HepG2 (cell line): Measurements from ENCODE around the gene RNH1. TPM values are rescaled to one million over a fixed set of nuclear protein-coding genes. Genes with fewer than 3 reads are reported as not detected.

Source experiments
- AGO1 ChIP-seq: fragments of 200-400 bp; formaldehyde crosslinking; IDR thresholded peaks from 2 replicates; pipeline ENCODE4 v1.6.1; 2017; ENCODE audit warnings: mild to moderate bottlenecking, low read depth, low read length, moderate library complexity; ENCODE audit not compliant: poor library complexity, severe bottlenecking
- EP300 ChIP-seq, 3 experiments: sonication (generic) in 1 of 3; formaldehyde crosslinking in 1 of 3; IDR thresholded peaks; 2 replicates each; pipeline versions ENCODE4 v1.5.1 to v1.6.1; 2011 to 2020; ENCODE audit warnings: low read depth in 2 of 3, low read length in 2 of 3, borderline replicate concordance in 1 of 3, improper control_type of control experiment in 1 of 3, mild to moderate bottlenecking in 1 of 3, missing genetic modification reagents in 1 of 3, moderate library complexity in 1 of 3
- HHEX ChIP-seq: IDR thresholded peaks from 2 replicates; pipeline ENCODE4 v1.6.1; 2016; ENCODE audit warnings: control low read depth
- JARID2 ChIP-seq: sonication (generic); formaldehyde crosslinking; IDR thresholded peaks from 2 replicates; pipeline ENCODE4 v1.8.1; 2023; ENCODE audit warnings: missing genetic modification reagents, inconsistent platforms; ENCODE audit not compliant: insufficient replicate concordance
- MAZ ChIP-seq, 2 experiments: sonication (generic) in 1 of 2; formaldehyde crosslinking in 1 of 2; IDR thresholded peaks; 2 replicates each; pipeline versions ENCODE4 v1.5.0 to v1.6.1; 2012 to 2020; ENCODE audit warnings: low read depth in 2 of 2, mild to moderate bottlenecking in 2 of 2, borderline replicate concordance in 1 of 2, improper control_type of control experiment in 1 of 2, low read length in 1 of 2, missing genetic modification reagents in 1 of 2, moderate library complexity in 1 of 2
- MXD4 ChIP-seq: IDR thresholded peaks from 2 replicates; pipeline ENCODE4 v1.6.1; 2016; ENCODE audit warnings: mild to moderate bottlenecking, missing biosample characterization, missing genetic modification reagents
- MYC ChIP-seq: sonication (generic); formaldehyde crosslinking; IDR thresholded peaks from 2 replicates; pipeline ENCODE4 v1.9.0; 2021; ENCODE audit warnings: missing genetic modification reagents, borderline replicate concordance
- NBN ChIP-seq: fragments of 450-650 bp; conservative IDR thresholded peaks from 2 replicates; pipeline ENCODE4 v1.6.1; 2017
- PRMT3 ChIP-seq: sonication (generic); formaldehyde crosslinking; IDR thresholded peaks from 2 replicates; pipeline ENCODE4 v1.8.1; 2022; ENCODE audit warnings: low read depth, mild to moderate bottlenecking, moderate library complexity, missing genetic modification reagents, borderline replicate concordance
- REL ChIP-seq: sonication (generic); formaldehyde crosslinking; conservative IDR thresholded peaks from 2 replicates; pipeline ENCODE4 v1.8.0; 2022; ENCODE audit warnings: mild to moderate bottlenecking, missing genetic modification reagents, moderate library complexity
- RERE ChIP-seq: IDR thresholded peaks from 2 replicates; pipeline ENCODE4 v1.6.1; 2016; ENCODE audit warnings: low read depth, missing genetic modification reagents, missing compliant biosample characterization
- RXRA ChIP-seq: sonication (generic); formaldehyde crosslinking; IDR thresholded peaks from 2 replicates; pipeline ENCODE4 v1.5.1; 2020; ENCODE audit warnings: missing genetic modification reagents
- SNAI1 ChIP-seq: sonication (generic); formaldehyde crosslinking; IDR thresholded peaks from 2 replicates; pipeline ENCODE4 v1.5.0; 2020; ENCODE audit warnings: mild to moderate bottlenecking, missing genetic modification reagents, borderline replicate concordance
- ZNF446 ChIP-seq: sonication (generic); formaldehyde crosslinking; IDR thresholded peaks from 2 replicates; pipeline ENCODE4 v1.5.0; 2020; ENCODE audit warnings: mild to moderate bottlenecking, missing genetic modification reagents
- ZNF629 ChIP-seq: sonication (generic); formaldehyde crosslinking; conservative IDR thresholded peaks from 2 replicates; pipeline ENCODE4 v1.5.0; 2020; ENCODE audit warnings: missing genetic modification reagents
- polyA plus RNA-seq, 8 experiments: library from polyadenylated mRNA; depleted of rRNA in 3 of 8; stranded (reverse) in 7 of 8; unstranded in 1 of 8; fragments of >200 nt; fragmentation: Illumina TruSeq in 4 of 8; extraction: Trizol in 4 of 8; gene quantifications; 2 replicates each; pipeline versions ENCODE4 v1.2.1 to v1.2.3, GENCODE V29; 2011 to 2016; ENCODE audit warnings: low read depth in 4 of 8, missing spikeins in 1 of 8, mixed read lengths in 1 of 8; ENCODE audit not compliant: insufficient read depth in 1 of 8
- total RNA-seq, 5 experiments: library from RNA; depleted of rRNA; stranded (reverse); fragments of >200 nt; fragmentation: Illumina TruSeq; extraction: Trizol; gene quantifications; 2 replicates each; pipeline ENCODE4 v1.2.3, GENCODE V29; 2016; ENCODE audit warnings: low read depth in 1 of 5
- TF ChIP-seq, protein P1 (sequence below): IDR thresholded peaks from 2 replicates; pipeline ENCODE4 v1.6.1; 2016; ENCODE audit warnings: missing compliant biosample characterization, missing genetic modification reagents, borderline replicate concordance
- TF ChIP-seq, protein P2 (sequence below): sonication (generic); formaldehyde crosslinking; IDR thresholded peaks from 2 replicates; pipeline ENCODE4 v1.8.0; 2022; ENCODE audit warnings: missing genetic modification reagents, mild to moderate bottlenecking, moderate library complexity, borderline replicate concordance

RNH1 gene
- total and polyA plus RNA-seq, 2 of the 13 experiments (the other 11 are each of a cell fraction or from before 2014, with no cell fraction given): 36.0 to 74.1 TPM

- TF ChIP-seq, protein P1, sequence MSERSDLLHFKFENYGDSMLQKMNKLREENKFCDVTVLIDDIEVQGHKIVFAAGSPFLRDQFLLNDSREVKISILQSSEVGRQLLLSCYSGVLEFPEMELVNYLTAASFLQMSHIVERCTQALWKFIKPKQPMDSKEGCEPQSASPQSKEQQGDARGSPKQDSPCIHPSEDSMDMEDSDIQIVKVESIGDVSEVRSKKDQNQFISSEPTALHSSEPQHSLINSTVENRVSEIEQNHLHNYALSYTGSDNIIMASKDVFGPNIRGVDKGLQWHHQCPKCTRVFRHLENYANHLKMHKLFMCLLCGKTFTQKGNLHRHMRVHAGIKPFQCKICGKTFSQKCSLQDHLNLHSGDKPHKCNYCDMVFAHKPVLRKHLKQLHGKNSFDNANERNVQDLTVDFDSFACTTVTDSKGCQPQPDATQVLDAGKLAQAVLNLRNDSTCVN (CRISPR knock-in tag): no peak
- no peak for TF ChIP-seq NBN
- peak; percentile 67 for TF ChIP-seq MYC (CRISPR knock-in tag)
- TF ChIP-seq, protein P2, sequence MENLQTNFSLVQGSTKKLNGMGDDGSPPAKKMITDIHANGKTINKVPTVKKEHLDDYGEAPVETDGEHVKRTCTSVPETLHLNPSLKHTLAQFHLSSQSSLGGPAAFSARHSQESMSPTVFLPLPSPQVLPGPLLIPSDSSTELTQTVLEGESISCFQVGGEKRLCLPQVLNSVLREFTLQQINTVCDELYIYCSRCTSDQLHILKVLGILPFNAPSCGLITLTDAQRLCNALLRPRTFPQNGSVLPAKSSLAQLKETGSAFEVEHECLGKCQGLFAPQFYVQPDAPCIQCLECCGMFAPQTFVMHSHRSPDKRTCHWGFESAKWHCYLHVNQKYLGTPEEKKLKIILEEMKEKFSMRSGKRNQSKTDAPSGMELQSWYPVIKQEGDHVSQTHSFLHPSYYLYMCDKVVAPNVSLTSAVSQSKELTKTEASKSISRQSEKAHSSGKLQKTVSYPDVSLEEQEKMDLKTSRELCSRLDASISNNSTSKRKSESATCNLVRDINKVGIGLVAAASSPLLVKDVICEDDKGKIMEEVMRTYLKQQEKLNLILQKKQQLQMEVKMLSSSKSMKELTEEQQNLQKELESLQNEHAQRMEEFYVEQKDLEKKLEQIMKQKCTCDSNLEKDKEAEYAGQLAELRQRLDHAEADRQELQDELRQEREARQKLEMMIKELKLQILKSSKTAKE (CRISPR knock-in tag): no peak
- peak in 1 of 2 experiments; percentile 52; a peak in 2 of 4 replicates for TF ChIP-seq EP300 (IDR thresholded peaks at IDR 0.05; ENCODE audit: low read depth in 2 of 2, low read length in 2 of 2)
- TF ChIP-seq EP300 (CRISPR knock-in tag; IDR thresholded peaks at IDR 0.05; ENCODE audit: borderline replicate concordance): no peak
- no peak for TF ChIP-seq JARID2 (CRISPR knock-in tag)
- no peak for TF ChIP-seq ZNF446 (CRISPR knock-in tag)
- no peak for TF ChIP-seq SNAI1
- no peak; the same call in 1 of the 2 replicates for TF ChIP-seq RXRA
- no peak for TF ChIP-seq MXD4 (CRISPR knock-in tag)
- no peak for TF ChIP-seq PRMT3 (CRISPR knock-in tag)
- no peak for TF ChIP-seq REL (CRISPR knock-in tag)
- no peak for TF ChIP-seq RERE
- TF ChIP-seq ZNF629 (CRISPR knock-in tag): 0 out of 2 replicates have a peak, but pooled peaks have one; percentile 20
- no peak for TF ChIP-seq AGO1
- TF ChIP-seq HHEX (CRISPR knock-in tag): no peak
- peak; percentile 60; the same call in 1 of the 2 replicates for TF ChIP-seq MAZ (IDR thresholded peaks at IDR 0.05; ENCODE audit: borderline replicate concordance, low read depth, low read length)
- no peak for TF ChIP-seq MAZ (CRISPR knock-in tag; IDR thresholded peaks at IDR 0.05; ENCODE audit: low read depth)
These were observed 37.1 kb downstream of the RNH1 start (continued) for GRCh38 chr11:469684-470560.
